HepG2 (cell line): Measurements from ENCODE around the gene ARHGEF39.

Experiments used
- CBFB ChIP-seq: sonication (generic); formaldehyde crosslinking; IDR thresholded peaks from 2 replicates; pipeline ENCODE4 v1.4.0; 2020; ENCODE audit warnings: missing genetic modification reagents
- CTCF ChIP-seq: sonication (generic); formaldehyde crosslinking; IDR thresholded peaks from 2 replicates; pipeline ENCODE4 v1.5.0; 2020; ENCODE audit warnings: mild to moderate bottlenecking, missing genetic modification reagents, moderate library complexity
- ETS1 ChIP-seq: sonication (generic); formaldehyde crosslinking; IDR thresholded peaks from 2 replicates; pipeline ENCODE4 v1.4.0; 2020; ENCODE audit warnings: missing genetic modification reagents
- HIVEP1 ChIP-seq: sonication (generic); formaldehyde crosslinking; IDR thresholded peaks from 2 replicates; pipeline ENCODE4 v1.4.0; 2020; ENCODE audit warnings: mild to moderate bottlenecking, missing genetic modification reagents
- KLF9 ChIP-seq: IDR thresholded peaks from 2 replicates; pipeline ENCODE4 v1.6.1; 2016; ENCODE audit warnings: low read depth
- NRL ChIP-seq: sonication (generic); formaldehyde crosslinking; IDR thresholded peaks from 2 replicates; pipeline ENCODE4 v1.5.0; 2020; ENCODE audit warnings: missing genetic modification reagents, mild to moderate bottlenecking, moderate library complexity, borderline replicate concordance
- RAD21 ChIP-seq: fragments of 450-650 bp; formaldehyde crosslinking; IDR thresholded peaks from 2 replicates; pipeline ENCODE4 v1.5.0; 2020; ENCODE audit warnings: mild to moderate bottlenecking
- TAF1 ChIP-seq: sonication (generic); formaldehyde crosslinking; IDR thresholded peaks from 2 replicates; pipeline ENCODE4 v1.4.0; 2020; ENCODE audit warnings: missing genetic modification reagents
- TFDP1 ChIP-seq: IDR thresholded peaks from 2 replicates; pipeline ENCODE4 v1.6.1; 2016; ENCODE audit warnings: missing compliant biosample characterization, missing genetic modification reagents, borderline replicate concordance
- YY1 ChIP-seq: IDR thresholded peaks from 2 replicates; pipeline ENCODE4 v1.6.1; 2011; ENCODE audit warnings: low read length, low read depth, moderate library complexity, mild to moderate bottlenecking; ENCODE audit not compliant: insufficient read depth, insufficient replicate concordance
- ZNF235 ChIP-seq: sonication (generic); formaldehyde crosslinking; IDR thresholded peaks from 2 replicates; pipeline ENCODE4 v1.8.1; 2023; ENCODE audit warnings: mild to moderate bottlenecking, missing genetic modification reagents, borderline replicate concordance
- ZNF354B ChIP-seq: sonication (generic); formaldehyde crosslinking; IDR thresholded peaks from 2 replicates; pipeline ENCODE4 v1.8.0; 2022; ENCODE audit warnings: mild to moderate bottlenecking, missing genetic modification reagents
- ZNF607 ChIP-seq: sonication (generic); formaldehyde crosslinking; IDR thresholded peaks from 2 replicates; pipeline ENCODE4 v1.5.1; 2020; ENCODE audit warnings: missing genetic modification reagents, mild to moderate bottlenecking, borderline replicate concordance
- ZSCAN5A ChIP-seq: sonication (generic); formaldehyde crosslinking; IDR thresholded peaks from 2 replicates; pipeline ENCODE4 v1.8.0; 2022; ENCODE audit warnings: mild to moderate bottlenecking, missing genetic modification reagents, borderline replicate concordance

- TF ChIP-seq CBFB (CRISPR knock-in tag) = no peak
- TF ChIP-seq ETS1 = no peak
- TF ChIP-seq HIVEP1 (CRISPR knock-in tag) = no peak
- no peak for TF ChIP-seq ZNF354B (CRISPR knock-in tag)
- TF ChIP-seq TAF1 (CRISPR knock-in tag) = no peak
- no peak for TF ChIP-seq CTCF (CRISPR knock-in tag)
- TF ChIP-seq YY1 = no peak
- no peak for TF ChIP-seq KLF9 (CRISPR knock-in tag)
- no peak for TF ChIP-seq ZNF607
- TF ChIP-seq RAD21 (CRISPR knock-in tag) = no peak
- TF ChIP-seq ZSCAN5A = no peak
- TF ChIP-seq TFDP1 = no peak
- TF ChIP-seq ZNF235 = no peak
- no peak for TF ChIP-seq NRL (CRISPR knock-in tag)
Observed at GRCh38 chr9:35649431-35650340, 15.3 kb downstream of the ARHGEF39 start.
